ENCODE data around the gene CHMP1A.
"Not testable (repeated sequence)": the region's sequence is repeated elsewhere in the genome, so short reads cannot be mapped to it uniquely, and the experiment has no call there.

CHMP1A gene

DNA sequence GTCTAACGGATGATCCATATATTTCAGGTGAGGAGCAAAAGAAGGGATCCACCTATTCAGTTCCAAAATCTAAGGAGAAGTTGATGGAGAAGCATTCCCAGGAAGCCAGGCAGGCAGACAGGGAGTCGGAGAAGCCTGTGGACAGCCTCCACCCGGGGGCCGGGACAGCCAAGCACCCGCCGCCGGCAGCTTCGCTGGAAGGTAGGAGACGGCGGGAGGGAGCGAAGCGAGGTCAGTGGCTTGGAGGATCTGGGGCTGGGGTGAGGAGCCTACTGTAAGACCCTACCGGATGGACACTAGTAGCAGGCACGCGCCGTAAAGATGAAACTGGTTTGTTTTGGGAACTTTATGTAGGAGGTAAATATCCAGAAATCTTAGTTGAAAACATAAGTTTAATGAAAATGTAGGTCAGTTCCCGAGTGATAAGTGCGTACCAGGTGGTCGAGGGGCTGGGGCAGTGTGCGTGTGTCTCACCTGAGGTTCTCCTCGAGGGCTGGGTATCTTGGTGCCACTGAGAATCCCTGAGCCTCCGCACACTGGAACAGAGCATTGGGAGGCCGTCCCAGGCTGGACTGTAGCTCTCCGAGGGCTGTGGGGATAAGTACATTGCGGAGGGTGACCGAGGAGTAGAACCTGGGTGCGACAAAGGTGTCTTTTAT, 842 bp upstream of the CHMP1A start:
- no peak for DNase-seq (ENCODE audit: low read depth)

DNA sequence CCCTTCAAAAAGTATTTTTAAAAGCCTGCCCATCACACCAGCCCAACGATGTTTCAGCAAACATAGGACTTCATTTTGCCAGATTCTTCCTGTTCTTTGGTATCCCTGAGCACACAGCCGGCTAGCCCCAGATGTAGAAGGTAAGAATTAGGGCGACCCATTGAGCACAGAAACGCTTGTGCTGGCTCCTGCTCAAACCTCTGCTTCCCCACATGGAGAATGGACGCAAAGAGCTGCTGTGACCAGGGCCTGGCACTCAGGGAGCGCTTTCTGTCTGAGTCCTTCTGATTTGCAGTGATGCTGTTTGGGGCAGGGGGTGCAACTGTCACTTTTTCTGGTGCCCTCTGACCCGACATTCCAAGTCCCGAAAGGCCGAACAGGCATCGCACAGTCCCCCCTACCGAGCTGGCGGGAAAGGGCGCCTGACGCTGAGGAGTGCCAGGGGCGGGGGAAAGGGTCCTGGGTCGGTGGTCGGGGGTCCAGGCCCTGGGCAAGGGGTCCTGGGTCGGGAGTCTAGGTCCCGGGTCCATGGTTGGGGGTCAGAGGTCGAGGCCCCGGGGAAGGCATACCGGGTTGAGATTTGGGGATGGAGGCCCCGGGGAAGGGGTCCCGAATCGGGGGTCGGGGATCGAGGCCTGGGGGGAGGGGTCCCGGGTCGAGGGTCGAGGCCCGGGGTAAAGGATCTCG, 930 bp downstream of the CHMP1A start:
- no peak for DNase-seq (ENCODE audit: low read depth)

DNA sequence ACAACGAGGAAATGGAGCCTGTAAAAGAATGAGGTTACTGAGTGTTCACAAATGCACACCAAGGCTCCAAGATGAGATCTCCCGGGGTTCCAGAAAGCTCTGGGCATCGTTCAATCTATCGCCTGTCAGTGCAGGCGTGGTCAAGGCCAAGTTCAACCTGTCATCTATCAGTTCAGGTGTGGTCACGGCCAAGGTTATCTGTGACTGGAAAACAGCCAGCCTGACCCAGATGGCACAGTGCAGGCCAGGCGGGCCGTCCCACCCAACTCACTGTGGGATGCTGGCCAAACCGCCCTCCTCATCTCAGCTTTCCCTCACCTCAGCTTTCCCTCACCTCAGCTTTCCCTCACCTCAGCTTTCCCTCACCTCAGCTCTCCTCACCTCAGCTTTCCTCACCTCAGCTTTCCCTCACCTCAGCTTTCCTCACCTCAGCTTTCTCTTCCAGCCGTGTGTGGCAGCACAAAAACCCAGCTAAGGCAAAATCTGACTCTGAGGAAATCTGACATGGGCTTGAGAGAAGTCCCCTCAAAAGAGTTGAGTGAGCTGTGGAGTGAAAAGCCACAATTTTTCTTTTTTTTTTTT, 2.4 kb downstream of the CHMP1A start:
- DNase-seq (ENCODE audit: low read depth), result no peak

GRCh38 chr16:89653656-89654295, 3.7 kb downstream of the CHMP1A start:
- DNase-seq (ENCODE audit: low read depth), result no peak

- DNase-seq (ENCODE audit: low read depth), result no peak
Observed at GRCh38 chr16:89651584-89651983, 5.9 kb downstream of the CHMP1A start.

DNA sequence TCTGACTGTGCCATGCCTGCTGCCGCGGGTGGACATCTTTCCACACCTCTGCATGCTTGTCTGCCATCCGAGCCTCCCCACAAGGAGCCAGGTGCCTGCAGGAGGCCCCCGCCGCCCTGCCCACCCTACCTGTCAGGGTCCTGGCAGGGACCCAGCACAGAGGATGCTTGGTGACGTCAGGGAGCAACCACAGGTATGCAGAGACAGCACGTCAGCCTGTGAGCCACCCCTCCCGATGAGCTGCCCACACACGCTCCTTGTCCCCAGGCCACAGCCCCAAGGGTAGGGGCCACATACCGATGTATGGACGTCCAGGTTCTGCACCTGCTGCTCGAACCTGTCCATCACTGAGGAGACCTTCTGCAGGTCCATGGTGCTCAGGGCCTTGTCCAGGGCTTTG, 10.6 kb downstream of the CHMP1A start:
- no peak for DNase-seq (ENCODE audit: low read depth)

- no peak for DNase-seq (ENCODE audit: low read depth)
Observed at GRCh38 chr16:89646270-89646669, 11.2 kb downstream of the CHMP1A start.

DNA sequence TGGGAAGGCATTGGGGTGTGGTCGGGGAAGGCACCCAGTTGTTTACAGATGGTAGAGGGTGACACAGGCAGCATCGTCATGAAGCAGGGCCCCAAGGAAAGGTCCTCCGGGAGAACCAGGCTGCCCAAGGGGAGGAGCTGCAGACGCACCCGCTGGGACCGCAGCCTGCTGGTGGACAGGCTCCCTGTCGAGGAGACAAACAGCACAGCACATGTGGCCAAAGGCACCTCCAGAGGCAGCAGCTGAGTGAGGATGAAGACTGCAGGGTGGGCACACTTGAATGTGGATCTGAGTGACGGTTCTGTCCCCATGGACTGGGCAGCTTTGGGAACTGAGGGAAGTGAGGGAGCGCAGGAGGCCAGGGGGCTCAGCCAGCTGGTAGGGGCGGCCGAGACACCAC, 12.4 kb downstream of the CHMP1A start:
- DNase-seq (ENCODE audit: low read depth), result no peak

- no peak for DNase-seq (ENCODE audit: low read depth)
Observed at GRCh38 chr16:89643769-89644300, 13.7 kb downstream of the CHMP1A start.

GRCh38 chr16:89642574-89642973, 14.9 kb downstream of the CHMP1A start:
- no peak for DNase-seq (ENCODE audit: low read depth)

- DNase-seq (ENCODE audit: low read depth), result no peak
Observed at GRCh38 chr16:89641458-89642119, 15.9 kb downstream of the CHMP1A start.

- no peak for DNase-seq (ENCODE audit: low read depth)
Observed at GRCh38 chr16:89639385-89639784, 18.1 kb downstream of the CHMP1A start.

DNA sequence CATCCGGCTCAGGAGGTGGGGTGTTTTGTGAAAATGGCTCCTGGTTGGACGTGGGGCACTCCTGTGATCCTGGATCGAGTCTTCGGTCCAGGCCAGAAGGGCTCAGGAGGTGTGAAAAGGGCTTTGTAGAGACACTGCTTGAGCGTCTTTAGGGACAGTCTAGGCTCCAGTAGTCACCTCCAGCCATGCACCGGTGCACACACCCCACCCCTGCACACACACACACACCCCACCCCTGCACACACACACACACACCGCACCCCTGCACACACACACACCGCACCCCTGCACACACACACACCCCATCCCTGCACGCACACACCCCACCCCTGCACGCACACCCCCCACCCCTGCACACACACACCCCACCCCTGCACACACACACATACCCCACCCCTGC, 19.1 kb downstream of the CHMP1A start:
- DNase-seq (ENCODE audit: low read depth), result no peak

DNA sequence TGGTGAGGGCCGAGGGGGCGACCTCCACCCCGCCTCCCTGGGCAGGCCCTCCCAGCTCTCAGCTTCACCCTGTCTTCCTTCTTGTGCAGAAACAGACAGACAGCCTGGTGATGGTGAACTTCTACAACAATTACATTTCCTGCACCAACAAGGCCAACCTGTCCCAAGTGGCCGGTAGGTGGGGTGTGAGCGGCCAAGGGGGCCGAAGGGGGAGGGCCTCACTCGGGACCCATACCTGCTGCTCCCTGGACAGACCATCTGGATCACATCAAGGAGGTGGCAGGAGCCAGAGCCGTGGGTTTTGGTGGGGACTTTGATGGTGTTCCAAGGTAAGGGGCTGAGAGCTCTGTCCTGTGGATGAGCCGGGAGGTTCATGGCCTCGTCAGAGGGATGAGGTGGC, 20.1 kb downstream of the CHMP1A start:
- no peak for DNase-seq (ENCODE audit: low read depth)

- DNase-seq (ENCODE audit: low read depth), result no peak
Observed at GRCh38 chr16:89636663-89637062, 20.8 kb downstream of the CHMP1A start.

DNA sequence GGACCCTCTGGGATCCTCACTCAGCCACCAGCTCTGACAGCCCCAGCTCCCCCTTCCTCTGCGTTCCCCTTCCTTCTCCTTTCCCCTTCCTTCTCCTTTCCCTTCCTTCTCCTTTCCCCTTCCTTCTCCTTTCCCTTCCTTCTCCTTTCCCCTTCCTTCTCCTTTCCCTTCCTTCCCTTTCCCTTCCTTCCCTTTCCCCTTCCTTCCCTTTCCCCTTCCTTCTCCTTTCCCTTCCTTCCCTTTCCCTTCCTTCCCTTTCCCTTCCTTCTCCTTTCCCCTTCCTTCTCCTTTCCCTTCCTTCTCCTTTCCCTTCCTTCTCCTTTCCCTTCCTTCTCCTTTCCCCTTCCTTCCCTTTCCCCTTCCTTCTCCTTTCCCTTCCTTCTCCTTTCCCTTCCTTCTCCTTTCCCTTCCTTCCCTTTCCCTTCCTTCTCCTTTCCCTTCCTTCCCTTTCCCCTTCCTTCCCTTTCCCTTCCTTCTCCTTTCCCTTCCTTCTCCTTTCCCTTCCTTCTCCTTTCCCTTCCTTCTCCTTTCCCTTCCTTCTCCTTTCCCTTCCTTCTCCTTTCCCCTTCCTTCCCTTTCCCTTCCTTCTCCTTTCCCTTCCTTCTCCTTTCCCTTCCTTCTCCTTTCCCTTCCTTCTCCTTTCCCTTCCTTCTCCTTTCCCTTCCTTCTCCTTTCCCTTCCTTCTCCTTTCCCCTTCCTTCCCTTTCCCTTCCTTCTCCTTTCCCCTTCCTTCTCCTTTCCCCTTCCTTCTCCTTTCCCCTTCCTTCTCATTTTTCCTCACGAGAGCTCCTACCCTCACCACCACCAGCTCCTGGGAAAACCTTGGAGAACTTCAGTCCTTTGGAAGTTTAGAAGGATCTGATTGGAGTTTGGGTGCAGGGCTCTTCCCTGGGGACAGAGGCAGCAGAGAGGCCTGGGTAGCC, 22.8 kb downstream of the CHMP1A start:
- DNase-seq (ENCODE audit: low read depth), result not testable (repeated sequence)

DNA sequence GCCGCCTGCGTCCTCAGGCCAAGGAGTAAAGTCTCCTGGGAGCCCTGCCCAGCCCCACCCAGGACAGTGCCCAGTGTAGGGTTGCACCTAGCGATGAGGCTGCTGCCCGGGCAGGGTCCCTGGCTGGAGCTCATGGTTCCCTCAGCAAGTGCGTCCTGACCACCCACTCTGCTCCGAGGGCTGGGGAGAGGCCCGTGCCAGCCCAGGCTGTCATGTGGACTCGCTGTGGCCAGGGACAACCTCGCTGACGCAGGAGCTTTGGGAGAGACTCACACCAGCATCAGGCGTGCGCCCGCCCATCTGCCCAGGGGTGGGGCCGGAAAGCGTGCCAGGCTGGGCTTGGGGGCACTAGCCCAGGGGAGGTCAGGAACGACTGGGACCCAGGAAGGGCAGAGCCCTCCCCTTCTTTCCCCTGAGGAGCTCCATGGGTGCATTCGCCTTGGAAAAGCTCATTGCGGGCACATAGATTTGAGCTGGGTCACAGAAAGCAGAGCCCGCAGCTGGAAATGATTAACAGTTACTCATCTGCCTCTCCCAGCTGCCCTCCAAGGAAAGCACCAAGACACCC, 24.4 kb downstream of the CHMP1A start:
- no peak for DNase-seq (ENCODE audit: low read depth)

DNA sequence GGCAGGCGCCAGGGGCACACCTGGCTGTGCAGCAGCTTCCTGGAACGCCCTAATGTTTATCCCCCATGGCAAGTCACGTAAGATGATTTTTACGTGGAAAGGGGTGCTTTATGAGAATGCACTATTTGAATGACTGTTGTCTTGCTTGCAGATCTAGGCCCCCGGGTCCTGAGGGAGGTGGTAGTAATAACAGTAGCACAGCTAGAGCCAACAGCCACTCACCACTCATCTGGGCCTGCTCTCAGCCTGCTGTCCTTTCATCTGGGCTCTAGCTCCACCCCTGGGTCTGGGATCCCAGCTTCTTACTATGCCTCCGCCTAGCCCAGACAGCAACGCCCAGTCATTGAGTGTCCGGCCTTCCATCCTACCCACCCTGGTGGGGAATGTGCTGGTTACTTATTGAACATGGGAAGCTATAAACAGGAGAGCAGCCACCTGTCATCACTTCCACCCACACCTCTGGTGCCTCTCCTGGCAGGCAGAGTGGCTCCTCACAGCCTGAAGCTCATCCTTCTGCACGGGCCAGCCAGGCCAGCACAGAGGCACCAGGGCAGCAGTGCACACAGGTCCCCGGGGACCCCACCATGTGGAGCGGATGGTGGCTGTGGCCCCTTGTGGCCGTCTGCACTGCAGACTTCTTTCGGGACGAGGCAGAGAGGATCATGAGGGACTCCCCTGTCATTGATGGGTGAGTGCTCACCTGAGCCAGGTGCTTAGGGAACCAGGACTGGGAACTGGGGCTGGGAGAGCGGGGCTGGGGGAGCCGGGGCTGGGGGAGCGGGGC, 27.5 kb downstream of the CHMP1A start:
- no peak for DNase-seq (ENCODE audit: low read depth)

- no peak for DNase-seq (ENCODE audit: low read depth)
Observed at GRCh38 chr16:89624777-89625761, 32.4 kb downstream of the CHMP1A start.
